Keratinocyte (primary cell): ENCODE measurements around the gene ACOXL.

Experiments used
- CTCF ChIP-seq, 3 experiments: IDR thresholded peaks in 1 of 3; conservative IDR thresholded peaks in 1 of 3; optimal IDR thresholded peaks in 1 of 3; 2 replicates in 2 of 3; 3 replicates in 1 of 3; pipeline versions ENCODE3 to v1.5.1; 2011; ENCODE audit warnings: low read length in 3 of 3, mild to moderate bottlenecking in 3 of 3, moderate library complexity in 2 of 3, control low read depth in 1 of 3, inconsistent platforms in 1 of 3; ENCODE audit not compliant: insufficient read depth in 2 of 3; ENCODE audit errors: extremely low read depth in 1 of 3
- EZH2 ChIP-seq: IDR thresholded peaks from one replicate; pipeline ENCODE4 v1.6.1; 2012; ENCODE audit warnings: inconsistent platforms, mild to moderate bottlenecking, low read length, moderate library complexity

DNA sequence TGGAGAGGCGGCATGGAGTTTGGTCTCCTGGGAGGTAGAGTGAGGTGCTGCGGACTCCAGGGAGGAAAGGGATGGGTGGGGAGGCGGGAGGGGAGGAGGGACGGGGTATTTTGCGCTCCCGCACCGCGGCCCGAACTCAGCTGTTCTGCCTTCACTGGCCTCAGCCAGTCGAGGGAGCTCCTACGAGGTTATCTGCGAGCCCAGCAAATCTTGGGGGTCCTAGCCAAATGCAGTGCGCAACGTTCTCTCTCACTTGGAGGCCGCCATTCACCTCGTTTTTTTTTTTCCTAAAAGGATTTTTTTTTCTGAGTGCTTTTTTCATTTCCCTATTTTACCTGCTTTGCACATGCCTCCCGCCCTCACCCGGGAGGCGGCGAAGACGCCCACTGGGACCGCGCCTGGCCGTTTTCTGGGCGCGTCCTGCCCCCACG, 387.5 kb downstream of the ACOXL start:
- no peak for TF ChIP-seq CTCF (optimal IDR thresholded peaks at IDR 0.05 in 1 of 3, IDR thresholded peaks at IDR 0.05 in 1 of 3, conservative IDR thresholded peaks at IDR 0.05 in 1 of 3; ENCODE audit: extremely low read depth in 1 of 3, insufficient read depth in 2 of 3, low read length in 3 of 3)
- TF ChIP-seq EZH2: no peak
